DOHH2 (cell line): ENCODE data around the gene ONECUT3.

ENCODE experiments used
- H3F3A ChIP-seq: fragments of 200-600 bp; sonication (generic), shearing (Covaris generic); 2 replicates; pipeline ENCODE4 v1.6.0; 2016; ENCODE audit warnings: antibody characterized with exemption, mild to moderate bottlenecking; ENCODE audit not compliant: control insufficient read depth, insufficient read depth
- H3K27ac ChIP-seq: fragments of 200-600 bp; sonication (generic); 2 replicates; pipeline ENCODE4 v1.5.1; 2014; ENCODE audit warnings: low read depth, mild to moderate bottlenecking, low read length, moderate library complexity
- H3K27me3 ChIP-seq: fragments of 200-600 bp; sonication (generic); 2 replicates; pipeline ENCODE4 v1.6.1; 2014; ENCODE audit warnings: mild to moderate bottlenecking, low read length, mixed read lengths; ENCODE audit not compliant: control insufficient read depth
- H3K36me3 ChIP-seq: fragments of 200-600 bp; sonication (generic); 2 replicates; pipeline ENCODE4 v1.6.1; 2014; ENCODE audit warnings: mild to moderate bottlenecking, low read length, moderate library complexity, mixed read lengths; ENCODE audit not compliant: control insufficient read depth
- H3K4me1 ChIP-seq: fragments of 200-600 bp; sonication (generic); 2 replicates; pipeline ENCODE4 v1.6.1; 2014; ENCODE audit warnings: mild to moderate bottlenecking, low read length, mixed read lengths; ENCODE audit not compliant: control insufficient read depth
- H3K4me2 ChIP-seq: fragments of 200-600 bp; sonication (generic); 2 replicates; pipeline ENCODE4 v1.6.0; 2014; ENCODE audit warnings: mild to moderate bottlenecking, low read length, moderate library complexity
- H3K4me3 ChIP-seq: fragments of 200-600 bp; sonication (generic); 2 replicates; pipeline ENCODE4 v1.5.1; 2014; ENCODE audit warnings: mild to moderate bottlenecking, low read length, mixed read lengths
- H3K79me2 ChIP-seq: fragments of 200-600 bp; sonication (generic); 2 replicates; pipeline ENCODE4 v1.6.1; 2014; ENCODE audit warnings: mild to moderate bottlenecking, low read length, mixed read lengths; ENCODE audit not compliant: control insufficient read depth
- H3K9me2 ChIP-seq: fragments of 200-600 bp; sonication (generic); replicated peaks from 2 replicates; pipeline ENCODE4 v1.6.1; 2014; ENCODE audit warnings: mild to moderate bottlenecking, low read length, mixed read lengths; ENCODE audit not compliant: control insufficient read depth
- H3K9me3 ChIP-seq: fragments of 200-600 bp; sonication (generic); 2 replicates; pipeline ENCODE4 v1.6.1; 2014; ENCODE audit warnings: antibody characterized with exemption, low read length, mixed read lengths; ENCODE audit not compliant: control insufficient read depth, insufficient read depth
- H4K20me1 ChIP-seq: fragments of 200-600 bp; sonication (generic); 2 replicates; pipeline ENCODE4 v1.6.0; 2014; ENCODE audit warnings: low read depth, mild to moderate bottlenecking, antibody characterized with exemption, low read length, moderate library complexity; ENCODE audit not compliant: control insufficient read depth, insufficient read depth
- EZH2phosphoT487 ChIP-seq: fragments of 200-600 bp; sonication (generic); IDR thresholded peaks from 2 replicates; pipeline ENCODE4 v1.6.1; 2017; ENCODE audit warnings: borderline replicate concordance, mild to moderate bottlenecking, antibody characterized with exemption, low read length, moderate library complexity, mixed read lengths
- TF ChIP-seq, protein P1 (sequence below): fragments of 200-600 bp; sonication (generic); IDR thresholded peaks from one replicate; pipeline ENCODE4 v1.5.1; 2014; ENCODE audit warnings: antibody characterized with exemption, mild to moderate bottlenecking, low read depth, low read length; ENCODE audit not compliant: poor library complexity, severe bottlenecking

The ONECUT3 gene

DNA sequence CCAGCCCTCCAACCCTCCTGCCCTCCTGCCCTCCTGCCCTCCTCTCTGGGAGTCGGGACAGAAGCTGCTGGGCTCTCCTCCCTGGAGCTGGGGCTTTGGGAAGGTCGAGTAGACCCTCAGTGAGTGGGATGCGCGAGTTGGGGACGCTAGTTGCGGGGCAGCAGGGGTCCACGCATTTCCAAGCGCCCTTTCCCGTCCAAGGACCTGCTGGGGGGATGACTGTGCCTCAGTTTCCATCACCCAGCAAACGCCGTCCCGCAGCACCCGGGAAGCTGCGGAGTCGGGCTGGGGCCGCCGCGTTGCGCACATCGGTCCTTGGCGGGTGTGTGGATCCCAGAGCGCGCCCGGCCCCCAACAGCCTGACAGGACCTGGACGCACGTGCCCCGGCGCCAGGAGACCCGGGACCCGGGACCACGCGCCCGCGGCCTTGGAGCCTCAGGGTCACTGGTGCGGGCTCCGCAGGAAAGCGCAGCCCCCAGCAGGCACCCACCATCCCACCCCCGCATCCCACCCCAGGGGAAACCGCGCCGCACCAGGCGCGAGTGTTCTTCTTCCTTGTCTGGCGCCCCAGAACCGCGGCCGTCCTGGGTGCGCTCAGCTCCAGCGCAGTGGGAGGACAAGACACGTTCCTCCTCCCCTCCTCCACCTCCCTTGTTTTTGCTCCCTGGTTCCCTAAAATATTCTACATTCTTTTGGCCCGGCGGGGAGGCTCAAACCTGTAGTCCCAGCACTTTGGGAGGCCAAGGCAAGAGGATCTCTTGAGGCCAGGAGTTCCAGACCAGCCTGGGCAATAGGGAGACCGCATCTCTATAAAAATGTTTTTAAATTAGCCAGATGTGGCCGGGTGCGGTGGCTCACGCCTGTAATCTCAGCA lies 9.2 kb downstream of the ONECUT3 start:
- H3K79me2 ChIP-seq, result no peaks in the 10 kb centered on the region
- no peaks in the 10 kb centered on the region for H3K9me2 ChIP-seq
- H3K9me3 ChIP-seq, result no peaks in the 10 kb centered on the region
- peaks cover 2% of the 10 kb centered on the region; the same call in 1 of the 2 replicates for H3F3A ChIP-seq
- TF ChIP-seq, protein P1, sequence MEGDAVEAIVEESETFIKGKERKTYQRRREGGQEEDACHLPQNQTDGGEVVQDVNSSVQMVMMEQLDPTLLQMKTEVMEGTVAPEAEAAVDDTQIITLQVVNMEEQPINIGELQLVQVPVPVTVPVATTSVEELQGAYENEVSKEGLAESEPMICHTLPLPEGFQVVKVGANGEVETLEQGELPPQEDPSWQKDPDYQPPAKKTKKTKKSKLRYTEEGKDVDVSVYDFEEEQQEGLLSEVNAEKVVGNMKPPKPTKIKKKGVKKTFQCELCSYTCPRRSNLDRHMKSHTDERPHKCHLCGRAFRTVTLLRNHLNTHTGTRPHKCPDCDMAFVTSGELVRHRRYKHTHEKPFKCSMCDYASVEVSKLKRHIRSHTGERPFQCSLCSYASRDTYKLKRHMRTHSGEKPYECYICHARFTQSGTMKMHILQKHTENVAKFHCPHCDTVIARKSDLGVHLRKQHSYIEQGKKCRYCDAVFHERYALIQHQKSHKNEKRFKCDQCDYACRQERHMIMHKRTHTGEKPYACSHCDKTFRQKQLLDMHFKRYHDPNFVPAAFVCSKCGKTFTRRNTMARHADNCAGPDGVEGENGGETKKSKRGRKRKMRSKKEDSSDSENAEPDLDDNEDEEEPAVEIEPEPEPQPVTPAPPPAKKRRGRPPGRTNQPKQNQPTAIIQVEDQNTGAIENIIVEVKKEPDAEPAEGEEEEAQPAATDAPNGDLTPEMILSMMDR, result no peak
- TF ChIP-seq EZH2phosphoT487, result no peak
- no peak overlapping the region for H3K4me2 ChIP-seq
- H3K36me3 ChIP-seq, result no peaks in the 10 kb centered on the region
- no peak overlapping the region for H3K4me3 ChIP-seq
- H3K4me1 ChIP-seq, result peaks cover 11% of the 10 kb centered on the region
- peaks cover 50% of the 10 kb centered on the region for H3K27me3 ChIP-seq
- no peaks in the 10 kb centered on the region for H4K20me1 ChIP-seq
- no peak overlapping the region for H3K27ac ChIP-seq

DNA sequence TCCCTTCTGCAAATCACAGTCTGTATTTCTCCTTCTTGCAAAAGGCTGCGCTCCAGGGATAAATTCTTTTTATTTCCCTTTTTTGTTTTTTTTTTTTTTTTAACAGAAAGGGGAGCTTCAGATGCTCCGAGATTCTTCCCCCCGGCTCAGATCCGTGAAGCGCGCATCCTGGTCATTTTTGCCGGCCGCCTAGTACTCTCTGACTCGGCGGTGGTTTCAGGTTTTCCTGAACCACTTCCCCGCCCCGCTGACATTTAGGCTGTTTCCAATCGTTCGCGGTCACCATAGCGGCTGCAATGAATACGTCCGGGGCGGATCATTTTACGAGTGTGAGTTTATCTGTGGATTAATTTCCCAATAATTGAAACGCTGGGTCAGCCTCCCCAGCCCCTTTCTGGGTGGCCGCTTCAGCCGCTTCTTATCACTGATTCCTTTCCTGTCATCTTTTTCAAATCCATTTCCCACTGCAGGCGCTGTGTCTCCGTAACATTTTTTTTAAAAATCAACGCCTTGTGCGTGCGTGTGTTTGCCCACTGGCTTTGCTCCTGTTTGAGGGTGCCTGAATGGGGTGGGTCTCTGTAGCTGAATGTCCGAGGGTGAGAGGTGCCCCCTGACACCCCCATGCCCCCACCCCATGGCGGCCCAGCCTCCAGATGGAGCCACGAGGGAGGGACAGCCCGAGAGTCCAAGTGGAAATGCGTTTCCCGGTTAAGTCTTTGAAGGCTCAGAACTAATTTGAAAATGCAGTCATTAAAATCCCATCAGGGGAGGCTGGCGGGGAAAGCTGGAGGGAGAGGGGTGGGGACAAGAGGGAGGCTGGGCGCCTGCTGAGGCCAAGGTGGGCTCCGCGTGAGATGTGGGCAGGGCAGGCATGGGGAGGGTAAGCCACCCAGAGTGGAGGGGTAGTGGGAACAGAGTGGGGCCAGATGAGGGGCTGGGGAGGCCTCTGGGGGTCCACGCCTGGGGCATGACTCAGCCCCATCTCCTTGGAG lies 10.6 kb downstream of the ONECUT3 start:
- Histone ChIP-seq H4K20me1 (no peaks in the 10 kb centered on the region), H3K9me3 (no peaks in the 10 kb centered on the region), H3K27me3 (peaks cover 44% of the 10 kb centered on the region)

DNA sequence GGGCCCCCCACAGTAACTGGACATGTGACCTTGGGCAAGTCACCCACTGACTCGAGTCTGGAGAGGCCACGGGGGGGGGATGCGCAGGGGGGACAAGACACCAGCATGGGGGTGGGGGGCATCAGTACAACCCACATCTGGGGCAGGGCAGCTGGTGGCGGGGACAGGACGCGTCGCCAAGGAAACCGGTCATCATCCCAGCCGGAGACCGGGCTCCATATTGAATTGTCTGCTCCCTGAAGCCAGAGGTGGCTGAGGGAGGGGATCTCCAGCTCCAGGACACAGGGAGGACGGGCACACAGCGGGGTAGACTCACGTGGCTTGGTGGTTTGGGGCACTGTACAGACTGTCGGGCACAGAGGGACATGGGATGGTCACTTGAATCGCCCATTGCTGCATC lies 11.4 kb downstream of the ONECUT3 start:
- Histone ChIP-seq H3K9me3 (no peaks in the 10 kb centered on the region), H3K36me3 (no peaks in the 10 kb centered on the region), H3K4me3 (no peak overlapping the region), H3K79me2 (no peaks in the 10 kb centered on the region), H3F3A (peaks cover 2% of the 10 kb centered on the region; the same call in 1 of the 2 replicates), H3K27ac (no peak overlapping the region), H3K4me2 (no peak overlapping the region), H3K27me3 (peaks cover 38% of the 10 kb centered on the region), H3K4me1 (peaks cover 16% of the 10 kb centered on the region), H4K20me1 (no peaks in the 10 kb centered on the region), H3K9me2 (no peaks in the 10 kb centered on the region)
- no peak for TF ChIP-seq EZH2phosphoT487
- TF ChIP-seq, protein P1, result no peak

More for the DNA sequence above, 10.6 kb downstream of the ONECUT3 start:
- Histone ChIP-seq H3K9me2 (no peaks in the 10 kb centered on the region), H3K27ac (no peak overlapping the region), H3K79me2 (no peaks in the 10 kb centered on the region), H3F3A (peaks cover 2% of the 10 kb centered on the region; the same call in 1 of the 2 replicates), H3K4me1 (peaks cover 16% of the 10 kb centered on the region), H3K4me3 (no peak overlapping the region), H3K4me2 (no peak overlapping the region), H3K36me3 (no peaks in the 10 kb centered on the region)
- TF ChIP-seq, protein P1, result no peak
- no peak for TF ChIP-seq EZH2phosphoT487
